ENCODE results near the gene KIAA1217. TPM values are rescaled to one million over a fixed set of nuclear protein-coding genes. Genes with fewer than 3 reads are reported as not detected.

The KIAA1217 gene
- total and polyA plus RNA-seq, 2 of the 8 experiments (the other 6 are each of a cell fraction or from before 2014, with no cell fraction given): 4.5 to 15.6 TPM

DNA sequence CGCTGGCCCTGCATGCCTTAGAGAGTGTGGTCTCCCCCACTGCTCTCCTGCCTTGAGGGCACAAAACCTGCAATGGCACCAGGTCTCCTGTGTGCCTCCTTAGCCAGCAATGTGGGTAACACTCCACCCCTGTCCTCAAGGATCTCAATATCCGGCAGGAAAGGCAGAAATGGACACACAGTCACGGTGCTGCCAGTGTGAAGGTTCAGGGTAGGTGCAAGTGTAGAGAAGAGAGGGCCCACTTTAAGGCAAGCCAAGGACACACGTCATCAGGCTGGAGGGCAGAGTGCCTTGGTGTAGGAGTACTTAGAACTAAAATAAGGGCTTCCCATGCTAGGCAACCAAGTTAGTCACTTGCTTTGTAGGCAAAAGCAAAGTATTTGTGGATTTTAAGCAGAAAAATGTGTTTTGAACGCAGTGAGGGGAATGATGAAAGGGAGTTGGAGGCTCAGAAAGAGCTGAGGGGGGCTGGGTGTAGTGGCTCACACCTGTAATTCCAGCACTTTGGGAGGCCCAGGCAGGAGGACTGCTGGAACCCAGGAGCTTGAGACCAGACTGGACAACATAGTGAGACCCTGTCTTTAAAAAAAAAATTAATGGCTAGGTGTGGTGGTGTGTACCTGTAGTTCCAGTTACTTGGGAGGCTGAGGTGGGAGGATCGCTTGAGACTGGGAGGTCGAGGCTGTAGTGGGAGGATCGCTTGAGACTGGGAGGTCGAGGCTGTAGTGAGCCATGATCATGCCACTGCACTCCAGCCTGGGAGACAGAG is 361.9 kb downstream of the KIAA1217 start:
- no peak overlapping the region for H3K27ac ChIP-seq (ENCODE audit: low read depth, low read length)
- no peak overlapping the region for H3K9ac ChIP-seq (replicated peaks in 1 of 4; ENCODE audit: extremely low read depth in 1 of 4, low read depth in 3 of 4, low read length in 3 of 4)
- H4K8ac ChIP-seq (ENCODE audit: extremely low read depth, insufficient read depth, low read length): no peak overlapping the region
- no peak overlapping the region for H2BK12ac ChIP-seq (ENCODE audit: low read depth, low read length)
- H3K36me3 ChIP-seq (ENCODE audit: control insufficient read depth in 2 of 4, insufficient read depth in 4 of 4, low read length in 3 of 4): no peaks in the 10 kb centered on the region
- no peaks in the 10 kb centered on the region for H4K20me1 ChIP-seq (replicated peaks in 1 of 2; ENCODE audit: control insufficient read depth in 1 of 2, insufficient read depth in 2 of 2, low read length in 2 of 2)
- ChIA-PET CTCF (ENCODE audit: partially characterized antibody) (interaction anchor here (0.6 to 2.3 kb wide), 6 partner anchors 8 to 510 kb away, joined by 3 to 12 read pairs (median 4); no protein-coding TSS in a partner anchor), POLR2A (ENCODE audit: partially characterized antibody) (interaction anchor here (0.6 to 1.4 kb wide), 2 partner anchors 9 to 178 kb away, joined by 3 to 4 read pairs; no protein-coding TSS in a partner anchor)
- H2AK5ac ChIP-seq (ENCODE audit: low read depth, low read length): no peak overlapping the region
- 89% methylated on average over 9 of the region's 9 CpGs; no CpG with 5 or more reads in 1 of the 2 experiments for WGBS, 2 experiments (ENCODE audit: extremely low coverage in 1 of 2, insufficient coverage in 1 of 2, insufficient read length in 1 of 2, insufficient replicate concordance in 2 of 2, low coverage in 1 of 2, low lambda C conversion rate in 2 of 2, missing lambda C conversion rate in 1 of 2)
- H2BK15ac ChIP-seq (ENCODE audit: low read length): no peak overlapping the region
- H3K56ac ChIP-seq (replicated peaks; ENCODE audit: insufficient read length, low read depth, low read length): no peak overlapping the region
- H2BK5ac ChIP-seq (ENCODE audit: low read depth, low read length): no peak overlapping the region
- H3K23ac ChIP-seq (ENCODE audit: insufficient read length): no peak overlapping the region
- H3K4me1 ChIP-seq (replicated peaks in 1 of 4; ENCODE audit: control insufficient read depth in 3 of 4, insufficient read depth in 4 of 4, low read length in 3 of 4): peaks cover 0 to 2% (median 0%) of the 10 kb centered on the region in 4 experiments; a peak in 1 of 7 replicates
- DNase-seq (ENCODE audit: low read depth in 1 of 2, low spot score in 2 of 2) (no peak), FAIRE-seq (no peak)
- H4K91ac ChIP-seq (replicated peaks; ENCODE audit: insufficient read length, low read length): no peak overlapping the region
- no peak overlapping the region for H4K5ac ChIP-seq (ENCODE audit: insufficient read length, low read depth, low read length)
- no peaks in the 10 kb centered on the region for H3K23me2 ChIP-seq (ENCODE audit: low read depth, low read length)
- no peak overlapping the region for H3K14ac ChIP-seq (ENCODE audit: insufficient read length)
- H3K9me3 ChIP-seq (ENCODE audit: insufficient read depth in 2 of 2, low read depth in 1 of 2, low read length in 1 of 2): no peaks in the 10 kb centered on the region
- no peaks in the 10 kb centered on the region for H3K79me2 ChIP-seq (ENCODE audit: control insufficient read depth in 1 of 2, insufficient read depth in 2 of 2, low read length in 2 of 2)
- H3K4ac ChIP-seq (replicated peaks; ENCODE audit: insufficient read length, low read depth, low read length): no peak overlapping the region
- no peaks in the 10 kb centered on the region for H3K79me1 ChIP-seq (ENCODE audit: low read depth, low read length)
- no peaks in the 10 kb centered on the region for H3K27me3 ChIP-seq (replicated peaks in 1 of 4; ENCODE audit: control insufficient read depth in 3 of 4, extremely low read depth in 1 of 4, insufficient read depth in 3 of 4, low read length in 3 of 4)
- no peak overlapping the region for H3K18ac ChIP-seq (ENCODE audit: extremely low read depth, low read length)
- TF ChIP-seq, protein P1, sequence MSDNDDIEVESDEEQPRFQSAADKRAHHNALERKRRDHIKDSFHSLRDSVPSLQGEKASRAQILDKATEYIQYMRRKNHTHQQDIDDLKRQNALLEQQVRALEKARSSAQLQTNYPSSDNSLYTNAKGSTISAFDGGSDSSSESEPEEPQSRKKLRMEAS (IDR thresholded peaks at IDR 0.05): no peak
- TF ChIP-seq BCL11A (IDR thresholded peaks at IDR 0.05; ENCODE audit: low read depth in 2 of 2, low read length in 2 of 2) (no peak), CHD2 (IDR thresholded peaks at IDR 0.05; ENCODE audit: low read length) (no peak), RBBP5 (IDR thresholded peaks at IDR 0.05; ENCODE audit: borderline replicate concordance, low read depth, low read length) (no peak), RNF2 (IDR thresholded peaks at IDR 0.05; ENCODE audit: borderline replicate concordance, low read depth, low read length, missing control alignments, poor library complexity, severe bottlenecking) (no peak)
- TF ChIP-seq, protein P2, sequence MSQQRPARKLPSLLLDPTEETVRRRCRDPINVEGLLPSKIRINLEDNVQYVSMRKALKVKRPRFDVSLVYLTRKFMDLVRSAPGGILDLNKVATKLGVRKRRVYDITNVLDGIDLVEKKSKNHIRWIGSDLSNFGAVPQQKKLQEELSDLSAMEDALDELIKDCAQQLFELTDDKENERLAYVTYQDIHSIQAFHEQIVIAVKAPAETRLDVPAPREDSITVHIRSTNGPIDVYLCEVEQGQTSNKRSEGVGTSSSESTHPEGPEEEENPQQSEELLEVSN (IDR thresholded peaks at IDR 0.05): no peak
- H2BK20ac ChIP-seq (ENCODE audit: low read length): no peak overlapping the region
- H2AFZ ChIP-seq (ENCODE audit: low read length): no peak overlapping the region
- H3K4me3 ChIP-seq (ENCODE audit: extremely low read depth in 1 of 4, insufficient read depth in 2 of 4, low read depth in 3 of 4, low read length in 4 of 4): no peak overlapping the region
- no peak overlapping the region for H2BK120ac ChIP-seq (replicated peaks; ENCODE audit: low read depth, low read length)
- no peak overlapping the region for H3K4me2 ChIP-seq (ENCODE audit: insufficient read depth in 1 of 2, low read depth in 2 of 2, low read length in 2 of 2)

Data from H1 (cell line).